Fibroblast of mammary gland (primary cell): Measurements from ENCODE around the gene ARID1B.
A peak's percentile ranks its signal among the peaks of the same experiment; 100 is the strongest.

Experiments
- DNase-seq: peaks from one replicate; pipeline ENCODE4 v3.0.0-alpha.2; 2010; ENCODE audit warnings: low read depth
- H3K4me3 ChIP-seq: 2 replicates; pipeline ENCODE4 v1.5.1; 2011; ENCODE audit warnings: low read depth, mild to moderate bottlenecking, low read length, moderate library complexity; ENCODE audit not compliant: control insufficient read depth
- TF ChIP-seq, protein P1 (sequence below): conservative IDR thresholded peaks from 2 replicates; pipeline ENCODE4 v1.5.1; 2011; ENCODE audit warnings: low read depth, low read length, inconsistent platforms; ENCODE audit not compliant: control insufficient read depth, insufficient read depth

The ARID1B gene

DNA sequence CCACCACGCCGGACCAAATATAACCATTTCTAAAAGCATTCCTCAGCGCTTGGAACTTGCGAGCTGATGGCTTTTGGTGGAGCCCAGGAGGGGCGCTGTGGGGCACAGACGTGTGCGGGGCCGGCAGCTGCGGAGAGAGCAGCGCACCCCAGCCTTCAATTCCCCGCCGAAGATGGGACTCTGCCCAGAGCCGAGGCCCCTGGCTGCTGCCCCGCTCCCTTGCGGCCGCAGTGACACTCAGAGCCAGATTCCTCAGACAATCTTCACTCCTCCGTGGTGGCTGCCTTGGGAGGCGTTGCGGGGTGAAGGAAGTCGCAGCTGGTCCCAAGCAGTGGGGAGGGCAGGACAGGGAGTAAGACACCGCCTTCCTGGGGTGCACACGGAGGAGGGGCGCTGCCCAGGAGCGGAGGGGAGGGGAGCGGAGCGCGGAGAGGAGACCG is 458.4 kb downstream of the ARID1B start:
- H3K4me3 ChIP-seq: peak overlapping the region; percentile 50
- TF ChIP-seq, protein P1, sequence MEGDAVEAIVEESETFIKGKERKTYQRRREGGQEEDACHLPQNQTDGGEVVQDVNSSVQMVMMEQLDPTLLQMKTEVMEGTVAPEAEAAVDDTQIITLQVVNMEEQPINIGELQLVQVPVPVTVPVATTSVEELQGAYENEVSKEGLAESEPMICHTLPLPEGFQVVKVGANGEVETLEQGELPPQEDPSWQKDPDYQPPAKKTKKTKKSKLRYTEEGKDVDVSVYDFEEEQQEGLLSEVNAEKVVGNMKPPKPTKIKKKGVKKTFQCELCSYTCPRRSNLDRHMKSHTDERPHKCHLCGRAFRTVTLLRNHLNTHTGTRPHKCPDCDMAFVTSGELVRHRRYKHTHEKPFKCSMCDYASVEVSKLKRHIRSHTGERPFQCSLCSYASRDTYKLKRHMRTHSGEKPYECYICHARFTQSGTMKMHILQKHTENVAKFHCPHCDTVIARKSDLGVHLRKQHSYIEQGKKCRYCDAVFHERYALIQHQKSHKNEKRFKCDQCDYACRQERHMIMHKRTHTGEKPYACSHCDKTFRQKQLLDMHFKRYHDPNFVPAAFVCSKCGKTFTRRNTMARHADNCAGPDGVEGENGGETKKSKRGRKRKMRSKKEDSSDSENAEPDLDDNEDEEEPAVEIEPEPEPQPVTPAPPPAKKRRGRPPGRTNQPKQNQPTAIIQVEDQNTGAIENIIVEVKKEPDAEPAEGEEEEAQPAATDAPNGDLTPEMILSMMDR: peak; percentile 56
- peak; percentile 45 for DNase-seq

DNA sequence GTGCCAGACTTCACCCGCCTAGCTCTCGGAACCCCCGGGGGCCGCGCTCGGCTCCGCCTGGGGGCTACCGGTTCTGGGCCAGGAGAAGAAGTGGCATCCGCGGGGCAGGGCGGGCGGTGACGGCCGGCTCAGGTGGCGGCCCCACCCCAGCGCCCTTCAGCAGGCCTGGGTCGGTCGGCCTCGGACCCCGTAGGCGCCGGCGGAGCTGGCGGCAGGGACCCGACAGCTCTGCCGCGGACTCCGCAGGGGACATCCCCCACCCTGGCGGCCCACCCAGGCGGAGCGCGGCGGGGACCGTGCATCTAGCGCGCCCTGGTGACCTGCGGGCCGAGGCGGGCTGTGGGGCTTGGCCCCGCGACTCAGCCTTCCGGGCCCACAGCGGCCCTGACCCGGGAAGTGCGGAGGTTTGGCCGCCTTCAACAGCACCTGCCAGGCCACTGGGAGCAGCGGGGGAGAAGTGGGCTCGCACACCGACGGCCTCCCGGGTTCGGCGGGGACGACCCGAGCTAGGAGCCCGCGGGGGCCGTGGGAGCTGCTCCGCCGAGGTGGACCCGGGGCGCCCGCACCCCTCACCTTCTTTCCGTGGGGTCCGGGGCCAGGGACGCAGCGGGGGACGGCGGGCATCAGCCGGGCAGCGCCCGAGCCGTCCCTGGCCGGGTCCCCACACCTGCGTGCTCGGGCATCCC is 459.0 kb downstream of the ARID1B start:
- no peak for DNase-seq
- TF ChIP-seq, protein P1: no peak
- peak overlapping the region; percentile 50 for H3K4me3 ChIP-seq

DNA sequence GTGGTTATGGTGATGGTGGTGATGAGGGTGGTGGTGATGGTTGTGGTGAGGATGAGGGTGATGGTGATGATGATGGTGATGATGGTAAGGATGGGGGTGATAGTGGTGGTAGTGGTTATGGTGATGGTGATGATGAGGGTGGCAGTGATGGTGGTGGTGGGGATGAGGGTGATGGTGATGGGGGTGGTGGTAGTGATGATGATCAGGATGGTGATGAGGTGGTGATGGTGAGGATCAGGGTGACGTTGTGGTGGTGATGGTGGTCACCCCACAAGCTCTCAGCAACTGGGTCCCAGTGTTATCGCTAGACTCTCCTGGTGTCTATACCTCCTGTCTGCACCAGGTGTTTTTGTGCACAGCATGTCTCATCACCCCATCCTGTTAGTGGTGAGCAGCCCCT is 461.2 kb downstream of the ARID1B start:
- H3K4me3 ChIP-seq: no peak overlapping the region
- TF ChIP-seq, protein P1: no peak
- DNase-seq: no peak

DNA sequence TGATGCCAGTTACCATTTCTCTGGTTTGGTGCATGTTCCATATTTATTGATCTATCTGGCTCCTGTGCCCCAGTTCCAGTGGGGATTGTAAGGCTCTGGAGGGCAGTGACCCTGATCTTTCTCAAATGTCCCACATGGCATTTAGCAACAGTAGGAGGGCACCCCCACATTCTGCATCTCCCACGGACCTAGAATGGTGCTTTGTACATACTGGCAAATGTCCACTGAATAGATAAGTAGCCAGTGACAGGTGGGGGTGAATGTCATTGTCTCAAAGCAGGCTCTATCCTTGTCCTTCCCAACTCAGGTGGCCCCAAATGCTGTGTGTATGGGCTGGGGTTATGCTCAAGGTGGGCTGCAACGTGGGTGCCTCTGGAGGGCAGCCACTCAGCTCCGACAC is 462.0 kb downstream of the ARID1B start:
- TF ChIP-seq, protein P1: no peak
- no peak overlapping the region for H3K4me3 ChIP-seq
- no peak for DNase-seq

DNA sequence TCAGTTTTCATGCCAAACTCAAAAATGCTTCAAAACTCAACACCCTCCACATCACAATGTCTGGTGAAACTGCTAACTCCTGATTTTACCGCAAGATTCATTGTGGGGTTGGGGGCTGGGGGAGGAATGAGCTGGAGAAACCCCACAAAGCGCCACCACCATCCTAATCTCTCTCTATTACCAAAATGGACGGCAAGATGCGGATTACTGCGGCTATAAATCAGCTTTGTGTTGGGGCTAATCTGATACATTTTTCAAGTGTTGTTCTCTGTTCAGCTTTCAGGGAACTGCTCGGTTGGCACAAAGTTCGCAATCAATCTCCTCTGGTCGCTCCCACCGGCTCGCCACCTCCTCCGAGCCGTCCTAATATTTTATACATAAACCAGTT is 462.5 kb downstream of the ARID1B start:
- peak overlapping the region; percentile 35 for H3K4me3 ChIP-seq

DNA sequence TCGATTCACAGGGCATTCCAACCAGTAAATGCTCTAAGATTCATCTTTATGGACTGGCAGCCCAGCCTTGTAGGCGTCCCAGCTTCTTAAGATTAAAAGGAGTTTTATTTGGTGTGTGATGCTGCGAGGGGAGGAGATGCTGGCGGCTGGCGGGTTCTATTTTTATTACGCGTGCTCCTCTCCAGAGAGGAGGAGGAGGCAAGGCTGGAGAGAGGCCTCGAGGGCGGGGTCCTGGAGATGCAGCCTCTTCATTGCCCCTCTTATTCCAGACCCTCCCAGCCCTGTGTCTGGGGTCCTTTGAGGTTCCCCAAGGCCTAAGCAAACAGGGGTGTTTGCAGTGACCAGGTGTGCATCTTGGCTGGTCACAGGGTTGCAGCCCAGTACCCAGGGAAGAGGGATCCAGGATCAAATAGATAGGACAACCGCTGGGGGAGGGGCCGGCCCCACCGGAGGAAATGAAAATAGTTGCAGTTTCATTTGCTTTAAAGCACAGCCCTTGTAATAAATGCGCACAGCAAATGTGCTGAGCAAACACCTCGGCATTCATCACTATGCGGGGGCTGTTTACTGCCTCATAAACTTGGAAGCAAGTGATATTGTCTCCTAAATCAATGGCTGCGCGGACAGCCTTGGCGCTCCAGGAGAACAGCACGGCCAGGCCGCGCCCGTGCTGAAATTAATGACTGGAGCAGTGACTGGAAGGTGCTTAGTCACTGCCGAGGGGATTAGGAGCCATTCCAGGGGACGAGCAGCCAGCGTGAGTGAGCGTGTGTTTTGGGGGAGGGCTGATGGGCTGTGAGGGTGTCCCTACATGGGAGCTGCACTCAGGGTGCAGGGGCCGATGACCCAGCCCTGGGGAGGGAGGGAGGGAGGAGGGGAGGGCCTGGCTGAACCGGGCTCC is 463.1 kb downstream of the ARID1B start:
- DNase-seq: peak; percentile 82
- TF ChIP-seq, protein P1: no peak
- H3K4me3 ChIP-seq: peak overlapping the region; percentile 35

More for the DNA sequence above, 462.5 kb downstream of the ARID1B start:
- TF ChIP-seq, protein P1: no peak
- no peak for DNase-seq
